Activated CD4-positive, alpha-beta T cell treated with anti-CD3 and anti-CD28 coated beads, Interleukin-2, amount 10 ng/mL, durations not matched to agents 7 days and 5 days (primary cell): ENCODE results near the gene ATG10. TPM values are rescaled to one million over a fixed set of nuclear protein-coding genes. Genes with fewer than 3 reads are reported as not detected.
"Not testable (repeated sequence)": the region's sequence is repeated elsewhere in the genome, so short reads cannot be mapped to it uniquely, and the experiment has no call there.

ENCODE experiments used
- CTCF ChIA-PET: fragments of 350-600 bp; sonication (Branson Sonifier 250); formaldehyde crosslinking; loops from one replicate; lab custom pipeline; 2021; ENCODE audit warnings: antibody characterized with exemption; lab: Charles Lee
- POLR2A ChIA-PET: fragments of 350-600 bp; sonication (Branson Sonifier 250); formaldehyde crosslinking; loops from one replicate; lab custom pipeline; 2021; ENCODE audit warnings: antibody characterized with exemption; lab: Charles Lee
- DNase-seq: peaks from one replicate; pipeline ENCODE4 v3.0.0-alpha.2; 2020
- H3K27ac Mint-ChIP-seq: one replicate; pipeline ENCODE4 v1.8.0; 2021; ENCODE audit warnings: mild to moderate bottlenecking, moderate library complexity, mixed read lengths
- H3K27me3 Mint-ChIP-seq: one replicate; pipeline ENCODE4 v1.8.0; 2021; ENCODE audit warnings: mixed read lengths
- H3K36me3 Mint-ChIP-seq: one replicate; pipeline ENCODE4 v1.8.0; 2021; ENCODE audit warnings: low read depth, mixed read lengths
- H3K4me1 Mint-ChIP-seq: one replicate; pipeline ENCODE4 v1.8.0; 2021; ENCODE audit warnings: mixed read lengths
- H3K4me3 Mint-ChIP-seq: one replicate; pipeline ENCODE4 v1.8.0; 2021; ENCODE audit warnings: mild to moderate bottlenecking, moderate library complexity, mixed read lengths
- H3K9me3 Mint-ChIP-seq: one replicate; pipeline ENCODE4 v1.8.0; 2021; ENCODE audit warnings: mixed read lengths
- total RNA-seq, 2 experiments: library from RNA; stranded (reverse); gene quantifications; one replicate each; pipeline ENCODE4 v1.2.3, GENCODE V29; 2021

ATG10 gene
- total RNA-seq, 2 experiments from 2014 or later = 6.6 to 9.4 TPM

GRCh38 chr5:82246960-82247574 is 275.2 kb downstream of the ATG10 start:
- Mint-ChIP-seq H3K9me3 (peaks cover 18% of the 10 kb centered on the region), H3K4me1 (no peaks in the 10 kb centered on the region), H3K4me3 (no peak overlapping the region), H3K27ac (no peak overlapping the region), H3K27me3 (no peaks in the 10 kb centered on the region), H3K36me3 (peaks cover 3% of the 10 kb centered on the region)
- no peak for DNase-seq
- POLR2A ChIA-PET = no interaction called here
- CTCF ChIA-PET = no interaction called here

DNA sequence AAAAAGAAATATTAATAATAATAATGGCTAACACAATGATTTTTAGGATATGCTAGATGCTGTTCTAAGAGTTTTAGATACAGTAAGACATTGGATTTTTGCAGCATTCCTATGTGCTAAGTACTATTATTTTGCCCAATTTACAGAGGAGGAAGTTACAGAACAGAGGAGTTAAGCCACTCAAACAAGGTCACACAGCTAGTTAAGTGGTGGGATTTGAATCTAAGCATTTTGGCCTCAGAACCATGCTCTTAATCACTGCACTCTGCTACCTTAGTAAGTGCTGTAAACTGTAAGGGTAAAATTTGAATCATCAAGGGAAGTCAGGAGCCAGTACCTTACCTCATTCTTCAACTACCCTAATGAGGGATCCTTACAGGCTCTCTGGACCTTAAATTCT is 280.9 kb downstream of the ATG10 start:
- Mint-ChIP-seq H3K4me1 (no peaks in the 10 kb centered on the region), H3K27me3 (no peaks in the 10 kb centered on the region), H3K27ac (no peak overlapping the region), H3K9me3 (peaks cover 10% of the 10 kb centered on the region), H3K36me3 (peaks cover 4% of the 10 kb centered on the region), H3K4me3 (no peak overlapping the region)
- DNase-seq = no peak
- ChIA-PET POLR2A (no interaction called here), CTCF (no interaction called here)

GRCh38 chr5:82255844-82256243 is 284.0 kb downstream of the ATG10 start:
- no peaks in the 10 kb centered on the region for H3K4me1 Mint-ChIP-seq
- H3K27ac Mint-ChIP-seq = no peak overlapping the region
- H3K27me3 Mint-ChIP-seq = no peaks in the 10 kb centered on the region
- H3K36me3 Mint-ChIP-seq = peaks cover 4% of the 10 kb centered on the region
- no peak for DNase-seq
- POLR2A ChIA-PET = no interaction called here
- no peaks in the 10 kb centered on the region for H3K9me3 Mint-ChIP-seq
- CTCF ChIA-PET = interaction anchor here (1.3 to 1.4 kb wide), 2 partner anchors 21 to 23 kb away, joined by 3 read pairs; no protein-coding TSS in a partner anchor
- no peak overlapping the region for H3K4me3 Mint-ChIP-seq

- Mint-ChIP-seq H3K4me1 (no peaks in the 10 kb centered on the region), H3K36me3 (peaks cover 4% of the 10 kb centered on the region), H3K9me3 (no peaks in the 10 kb centered on the region), H3K4me3 (no peak overlapping the region), H3K27ac (no peak overlapping the region), H3K27me3 (no peaks in the 10 kb centered on the region)
- DNase-seq = no peak
- CTCF ChIA-PET = no interaction called here
- POLR2A ChIA-PET = no interaction called here
These were observed 285.4 kb downstream of the ATG10 start for GRCh38 chr5:82257247-82257646.

- no peak for DNase-seq
- ChIA-PET POLR2A (no interaction called here), CTCF (no interaction called here)
- Mint-ChIP-seq H3K4me3 (no peak overlapping the region), H3K4me1 (no peaks in the 10 kb centered on the region), H3K27ac (peak overlapping the region; percentile 10), H3K27me3 (no peaks in the 10 kb centered on the region), H3K9me3 (no peaks in the 10 kb centered on the region), H3K36me3 (peaks cover 4% of the 10 kb centered on the region)
These were observed 285.9 kb downstream of the ATG10 start for GRCh38 chr5:82257729-82258128.

DNA sequence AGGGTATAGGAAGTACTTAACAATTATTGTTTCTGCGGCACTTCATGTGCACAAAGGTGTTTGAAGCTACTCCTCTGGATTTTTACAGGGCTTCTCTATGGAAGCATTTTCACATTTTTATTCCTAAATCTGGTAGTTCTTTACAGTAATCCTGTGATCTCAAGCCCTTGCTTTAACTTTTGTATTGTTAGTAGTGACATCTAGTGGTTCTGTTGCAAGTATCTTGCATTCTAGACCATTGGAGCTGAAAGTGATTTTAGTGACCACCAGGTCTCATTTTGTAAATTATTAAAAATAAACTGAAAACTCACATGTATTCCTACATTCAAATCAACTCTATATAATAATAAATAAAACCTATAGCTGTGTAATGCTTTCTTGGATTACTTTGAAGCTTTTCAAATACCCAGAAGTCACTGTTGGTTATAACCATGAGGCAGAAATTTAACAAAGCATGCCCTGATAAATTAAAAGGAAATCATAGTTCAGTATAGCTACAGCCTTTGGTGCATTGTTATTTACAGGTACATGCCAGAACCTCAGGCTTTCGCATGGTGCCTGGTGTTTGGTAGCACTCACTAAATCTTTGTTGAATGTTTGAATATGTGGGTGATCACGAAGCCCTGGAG is 287.5 kb downstream of the ATG10 start:
- ChIA-PET CTCF (interaction anchor here (0.6 to 1.1 kb wide), 2 partner anchors 12 to 382 kb away, joined by 3 read pairs; no protein-coding TSS in a partner anchor), POLR2A (no interaction called here)
- Mint-ChIP-seq H3K4me1 (no peaks in the 10 kb centered on the region), H3K9me3 (no peaks in the 10 kb centered on the region), H3K27ac (no peak overlapping the region), H3K27me3 (no peaks in the 10 kb centered on the region), H3K36me3 (no peaks in the 10 kb centered on the region), H3K4me3 (no peak overlapping the region)
- DNase-seq = no peak

- no peaks in the 10 kb centered on the region for H3K4me1 Mint-ChIP-seq
- peaks cover 2% of the 10 kb centered on the region for H3K9me3 Mint-ChIP-seq
- ChIA-PET CTCF (interaction anchor here (1.7 kb wide), 1 partner anchor 15 kb away, joined by 5 read pairs; no protein-coding TSS in a partner anchor), POLR2A (no interaction called here)
- DNase-seq = no peak
- H3K27ac Mint-ChIP-seq = no peak overlapping the region
- no peaks in the 10 kb centered on the region for H3K27me3 Mint-ChIP-seq
- H3K36me3 Mint-ChIP-seq = peaks cover 16% of the 10 kb centered on the region
- H3K4me3 Mint-ChIP-seq = no peak overlapping the region
These were observed 293.2 kb downstream of the ATG10 start for GRCh38 chr5:82265047-82265446.

- H3K9me3 Mint-ChIP-seq, POLR2A ChIA-PET, CTCF ChIA-PET, DNase-seq, H3K4me3 Mint-ChIP-seq, H3K4me1 Mint-ChIP-seq, H3K27me3 Mint-ChIP-seq, H3K27ac Mint-ChIP-seq: not testable (repeated sequence)
- peaks cover 17% of the 10 kb centered on the region for H3K36me3 Mint-ChIP-seq
These were observed 295.6 kb downstream of the ATG10 start for GRCh38 chr5:82267297-82267933.

- H3K9me3 Mint-ChIP-seq, H3K27ac Mint-ChIP-seq, H3K27me3 Mint-ChIP-seq, POLR2A ChIA-PET, DNase-seq, H3K4me3 Mint-ChIP-seq, H3K4me1 Mint-ChIP-seq: not testable (repeated sequence)
- H3K36me3 Mint-ChIP-seq = peaks cover 32% of the 10 kb centered on the region
- CTCF ChIA-PET = interaction anchor here (0.7 kb wide), 1 partner anchor 560 kb away, joined by 3 read pairs; no protein-coding TSS in a partner anchor
These were observed 297.5 kb downstream of the ATG10 start for GRCh38 chr5:82269363-82269762.

- DNase-seq, H3K9me3 Mint-ChIP-seq, POLR2A ChIA-PET, CTCF ChIA-PET, H3K27me3 Mint-ChIP-seq, H3K4me3 Mint-ChIP-seq, H3K27ac Mint-ChIP-seq: not testable (repeated sequence)
- Mint-ChIP-seq H3K4me1 (peaks cover 21% of the 10 kb centered on the region), H3K36me3 (peaks cover 54% of the 10 kb centered on the region)
These were observed 300.9 kb downstream of the ATG10 start for GRCh38 chr5:82272571-82273356.

GRCh38 chr5:82273426-82273825 is 301.6 kb downstream of the ATG10 start:
- H3K9me3 Mint-ChIP-seq, H3K4me3 Mint-ChIP-seq, H3K27me3 Mint-ChIP-seq, H3K27ac Mint-ChIP-seq, DNase-seq, CTCF ChIA-PET, POLR2A ChIA-PET: not testable (repeated sequence)
- H3K36me3 Mint-ChIP-seq = peaks cover 57% of the 10 kb centered on the region
- H3K4me1 Mint-ChIP-seq = peaks cover 22% of the 10 kb centered on the region

- Mint-ChIP-seq H3K9me3 (no peaks in the 10 kb centered on the region), H3K4me3 (no peak overlapping the region), H3K27me3 (no peaks in the 10 kb centered on the region), H3K4me1 (peaks cover 31% of the 10 kb centered on the region), H3K36me3 (peaks cover 52% of the 10 kb centered on the region), H3K27ac (no peak overlapping the region)
- no peak for DNase-seq
- CTCF ChIA-PET = no interaction called here
- POLR2A ChIA-PET = interaction anchor here (0.6 kb wide), 1 partner anchor 42 kb away, joined by 3 read pairs; no protein-coding TSS in a partner anchor
These were observed 302.8 kb downstream of the ATG10 start for GRCh38 chr5:82274343-82275211.
